GM13976 (cell line): ENCODE results near the gene BFAR.

Experiments
- DNase-seq: peaks from one replicate; pipeline ENCODE4 v3.0.0; 2012; ENCODE audit warnings: low spot score
- CTCF ChIP-seq: IDR thresholded peaks from 2 replicates; pipeline ENCODE4 v1.5.1; 2012; ENCODE audit warnings: borderline replicate concordance, mild to moderate bottlenecking; ENCODE audit not compliant: insufficient read depth; ENCODE audit errors: extremely low read depth, missing control alignments, control extremely low read depth
- in situ Hi-C: fragments of 300-500 bp; cut with MboI; formaldehyde crosslinking; loops from one replicate; pipeline ENCODE4 v1.12.0; 2022; ENCODE audit warnings: low sequenced_read_pairs, mixed read lengths, inconsistent platforms; ENCODE audit not compliant: unreplicated experiment

Gene BFAR

DNA sequence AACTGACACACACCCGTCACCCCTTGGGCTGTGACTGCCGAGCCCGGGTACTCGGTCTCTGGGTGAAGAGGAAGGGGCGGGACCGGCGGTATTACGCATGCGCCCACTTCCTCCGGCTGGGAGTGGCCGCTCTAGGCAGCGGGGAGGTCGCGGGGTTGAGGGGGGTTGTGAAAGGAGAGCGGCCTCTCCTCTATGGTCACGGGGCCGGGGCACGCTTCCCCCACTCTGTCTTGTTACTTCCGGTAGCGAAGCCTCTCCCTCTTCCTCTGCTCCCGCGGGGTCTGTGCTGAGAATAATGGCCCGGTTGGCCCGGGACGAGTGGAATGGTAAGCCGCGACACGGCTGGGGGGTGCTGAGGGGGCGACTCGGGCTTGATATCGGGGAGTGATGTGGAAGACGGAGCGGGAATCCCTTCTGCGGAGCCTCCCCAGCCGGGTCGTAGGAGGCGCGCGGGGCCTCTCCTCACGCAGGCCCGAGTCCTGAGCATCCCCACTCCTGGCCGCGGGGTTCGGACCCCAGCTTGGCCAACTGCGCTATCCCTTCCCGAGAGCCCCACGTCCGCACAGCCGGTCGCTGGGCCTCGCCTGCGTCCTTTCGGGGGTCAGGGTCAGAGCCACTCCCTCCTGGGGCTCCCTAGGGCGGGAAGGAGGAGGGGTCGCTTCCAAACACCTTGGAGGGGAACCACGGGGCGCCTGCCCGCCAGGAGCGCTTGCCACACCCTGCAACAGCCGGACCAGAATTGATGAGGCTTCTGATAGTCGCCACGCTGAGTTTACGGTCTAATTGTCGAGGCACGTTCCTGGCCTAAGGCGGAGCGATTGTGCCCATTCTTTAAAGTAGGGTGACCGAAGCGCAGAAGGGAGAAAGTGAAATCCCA lies at the start of gene BFAR:
BFAR (plus strand) TSS at position 259 of the 877 bp plus-strand sequence. CDS start 11,396 bp downstream, outside the sequence.
- in situ Hi-C loops, result no loop called here
- peak; percentile 96 for DNase-seq
- no peak for TF ChIP-seq CTCF

- TF ChIP-seq CTCF, result no peak
- no peak for DNase-seq
- in situ Hi-C loops, result no loop called here
Measured at GRCh38 chr16:14585287-14585686, 47.5 kb upstream of the BFAR start.

DNA sequence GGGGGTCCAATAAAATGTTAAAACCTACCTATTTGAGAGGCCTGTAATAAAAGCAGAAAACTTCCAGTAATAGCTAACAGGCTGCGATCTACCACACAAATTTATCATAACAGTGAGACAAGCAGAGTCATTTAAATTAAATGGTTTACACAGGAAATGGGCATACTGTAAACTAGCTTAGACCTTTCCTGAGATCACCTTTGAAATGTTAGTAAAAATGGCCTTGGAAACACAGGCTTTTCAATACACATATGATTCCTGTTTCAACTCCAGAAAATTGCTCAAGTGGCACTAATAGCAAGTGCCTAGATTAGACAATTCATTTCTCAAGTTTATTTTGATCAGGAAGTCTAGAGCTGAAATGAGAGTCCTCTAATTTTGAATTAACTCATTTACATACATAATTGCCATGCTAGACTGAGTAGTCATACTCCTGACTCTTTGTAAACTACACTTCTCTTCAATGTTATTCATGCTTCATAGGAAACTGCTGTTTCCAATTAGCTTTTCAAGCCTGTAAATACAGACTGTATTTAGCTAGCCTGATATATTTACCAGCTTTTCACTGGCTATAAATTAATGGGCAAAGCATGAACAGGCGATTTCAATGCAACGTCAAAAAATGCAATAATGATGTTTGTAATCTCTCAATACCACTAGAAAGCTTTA lies 46.0 kb upstream of the BFAR start:
- in situ Hi-C loops, result no loop called here
- no peak for TF ChIP-seq CTCF
- DNase-seq, result no peak

DNA sequence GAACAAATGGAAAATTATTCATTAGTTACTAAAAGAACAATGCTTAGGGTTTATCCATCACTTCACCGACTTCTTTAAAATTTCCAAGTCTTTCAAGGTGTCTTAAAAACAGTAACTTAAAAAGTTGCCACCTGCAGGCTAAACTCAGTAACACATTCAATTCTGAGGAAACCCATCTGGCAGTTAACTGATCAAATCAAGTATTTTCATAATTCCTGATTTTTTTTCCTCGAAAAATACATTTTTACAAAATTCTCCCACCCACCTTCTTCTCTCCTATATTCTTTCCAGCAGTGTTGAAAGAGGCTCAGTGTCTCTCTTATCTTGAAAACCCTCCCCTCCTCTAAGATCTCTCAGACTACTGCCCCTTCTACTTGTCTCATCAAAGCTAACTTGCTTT lies 32.6 kb upstream of the BFAR start:
- DNase-seq, result no peak
- in situ Hi-C loops, result no loop called here
- peak; percentile 10 for TF ChIP-seq CTCF

DNA sequence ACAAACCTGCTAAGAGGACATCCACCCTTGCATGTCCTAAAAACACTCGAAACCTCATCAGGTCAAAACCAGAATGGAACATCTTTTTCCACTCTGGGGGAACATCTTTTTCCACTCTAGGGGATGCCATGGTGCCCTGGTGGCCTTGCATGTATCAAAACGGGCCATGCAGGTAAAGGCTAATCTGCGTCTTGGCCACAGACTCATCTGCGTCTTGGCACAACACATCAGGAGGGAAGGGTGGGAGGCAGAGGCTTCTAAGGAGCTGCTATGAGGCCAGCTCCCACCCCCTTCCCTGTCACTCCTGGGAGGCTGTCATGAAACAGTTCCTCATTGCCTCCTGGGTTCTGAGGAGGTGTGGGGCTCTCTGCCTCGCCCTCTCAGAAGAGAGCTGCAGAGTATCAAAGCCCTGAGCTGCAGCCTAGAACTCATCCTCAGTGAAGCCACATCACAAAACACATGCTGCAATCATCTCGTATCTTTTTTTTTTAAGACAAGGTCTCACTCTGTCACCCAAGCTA lies 30.2 kb upstream of the BFAR start:
- no peak for DNase-seq
- no peak for TF ChIP-seq CTCF
- in situ Hi-C loops, result no loop called here

DNA sequence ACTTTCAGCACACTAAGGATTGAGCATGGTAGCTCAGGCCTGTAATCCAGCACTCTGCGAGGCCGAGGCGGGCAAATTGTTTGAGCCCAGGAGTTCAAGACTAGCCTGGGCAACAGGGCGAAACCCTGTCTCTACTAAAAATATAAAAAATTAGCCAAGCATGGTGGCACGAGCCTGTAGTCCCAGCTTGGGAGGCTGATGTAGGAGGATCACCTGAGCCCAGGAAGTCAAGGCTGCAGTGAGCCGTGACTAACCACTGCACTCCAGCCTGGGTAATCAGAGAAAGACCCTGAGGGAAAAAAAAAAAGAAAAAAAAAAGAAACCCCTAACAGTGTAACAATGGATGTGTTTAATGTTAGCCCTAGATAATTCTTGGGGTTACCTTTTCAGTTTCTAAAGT lies 26.6 kb upstream of the BFAR start:
- in situ Hi-C loops, result no loop called here
- TF ChIP-seq CTCF, result no peak
- no peak for DNase-seq
